Fibroblast of skin of right biceps (primary cell): ENCODE results near the gene TALDO1.
A peak's percentile ranks its signal among the peaks of the same experiment; 100 is the strongest.

Source experiments
- DNase-seq: peaks from one replicate; pipeline ENCODE4 v3.0.0-alpha.2; 2013

Gene TALDO1

GRCh38 chr11:802018-802617 is 54.9 kb downstream of the TALDO1 start:
- DNase-seq: no peak

- no peak for DNase-seq
These were observed 55.6 kb downstream of the TALDO1 start for GRCh38 chr11:802693-803466.

- DNase-seq: no peak
These were observed 56.1 kb downstream of the TALDO1 start for GRCh38 chr11:803467-803742.

GRCh38 chr11:803770-804598 is 56.7 kb downstream of the TALDO1 start:
- DNase-seq: no peak

GRCh38 chr11:804599-804964 is 57.3 kb downstream of the TALDO1 start:
- no peak for DNase-seq

GRCh38 chr11:808427-809286 is 61.4 kb downstream of the TALDO1 start:
- DNase-seq: no peak

GRCh38 chr11:809287-810039 is 62.2 kb downstream of the TALDO1 start, which contains the start of gene RPLP2:
Gene RPLP2, plus strand, starts transcription at chr11:809967. Its CDS starts 268 bp downstream, at chr11:810235.
- DNase-seq: peak; percentile 97

- DNase-seq: no peak
These were observed 62.8 kb downstream of the TALDO1 start for GRCh38 chr11:810040-810567.

- no peak for DNase-seq
These were observed 64.4 kb downstream of the TALDO1 start for GRCh38 chr11:811446-812245.

GRCh38 chr11:812390-812789 is 65.1 kb downstream of the TALDO1 start:
- no peak for DNase-seq

- DNase-seq: no peak
These were observed 65.8 kb downstream of the TALDO1 start for GRCh38 chr11:813072-813455.

GRCh38 chr11:813456-814096 is 66.3 kb downstream of the TALDO1 start:
- DNase-seq: no peak
